Ovary (tissue), 9 donors: ENCODE measurements around the gene ECM2. TPM values are rescaled to one million over a fixed set of nuclear protein-coding genes. Genes with fewer than 3 reads are reported as not detected.

Experiments
- DNase-seq, 5 donors: peaks; one replicate each; pipeline ENCODE4 v3.0.0-alpha.2; 2019 to 2020
- H3K27ac ChIP-seq, 2 donors: fragments of 200-600 bp; one replicate each; pipeline versions ENCODE4 v1.5.1 to v1.8.0; 2019 to 2022
- H3K27me3 ChIP-seq: fragments of 200-600 bp; one replicate; pipeline ENCODE4 v1.8.0; 2022
- H3K36me3 ChIP-seq: fragments of 200-600 bp; sonication (generic); one replicate; pipeline ENCODE4 v1.5.1; 2019
- H3K4me1 ChIP-seq: one replicate; pipeline ENCODE4 v1.8.1; 2013; ENCODE audit warnings: mild to moderate bottlenecking, moderate library complexity; ENCODE audit not compliant: insufficient read depth
- H3K4me3 ChIP-seq: fragments of 200-600 bp; sonication (generic); one replicate; pipeline ENCODE4 v1.5.1; 2017
- H3K9me3 ChIP-seq, 2 donors: fragments of 200-600 bp in 1 of 2; sonication (generic) in 1 of 2; one replicate each; pipeline versions ENCODE4 v1.5.1 to v1.8.1; 2013 to 2019; ENCODE audit warnings: mild to moderate bottlenecking in 1 of 2, moderate library complexity in 1 of 2
- EP300 ChIP-seq: sonication (generic); formaldehyde crosslinking; IDR thresholded peaks from one replicate; pipeline ENCODE4 v1.6.1; 2017; ENCODE audit warnings: antibody characterized with exemption
- POLR2A ChIP-seq: fragments of 450-650 bp; IDR thresholded peaks from one replicate; pipeline ENCODE4 v1.6.1; 2017; ENCODE audit warnings: antibody characterized with exemption, mild to moderate bottlenecking, moderate library complexity
- WGBS, 3 donors: extraction: QIAGEN DNeasy Blood & Tissue Kit in 1 of 3; methylation state at CpG; one replicate each; pipeline versions ENCODE4 v1.1.5 to v1.1.7; 2013 to 2017; 5-methylcytosine and 5-hydroxymethylcytosine counted together
- intact Hi-C, 4 donors: fragments of 100-400 bp; cut with DNase I; formaldehyde crosslinking; loops; one replicate each; pipeline versions ENCODE4 v1.11.0 to v1.15.1; 2022 to 2023
- polyA plus RNA-seq, 2 donors: library from polyadenylated mRNA; stranded (reverse); fragments of 200-250 nt in 1 of 2; fragments of 350-450 nt in 1 of 2; fragmentation: Illumina TruSeq in 1 of 2; extraction: RNeasy Lipid Tissue Mini Kit (QIAGEN cat#74804) in 1 of 2; gene quantifications; one replicate each; pipeline ENCODE4 v1.2.3, GENCODE V29; 2013 to 2014
- total RNA-seq, 7 donors: library from RNA; depleted of rRNA in 2 of 7; stranded (reverse); fragments of >200 nt in 2 of 7; fragmentation: NEBNext Ultra II Directional in 3 of 7; extraction: Animal tissue kit (Norgen Biotek cat#: 25700) in 3 of 7; gene quantifications; one replicate each; pipeline versions ENCODE4 v1.1.0 to v1.2.4, GENCODE V29; 2016 to 2023
- TF ChIP-seq, protein P1 (sequence below), 3 donors: fragments of 450-650 bp in 2 of 3; fragments of 200-600 bp in 1 of 3; IDR thresholded peaks; one replicate each; pipeline versions ENCODE4 v1.5.1 to v1.8.0; 2016 to 2022; ENCODE audit warnings: antibody characterized with exemption in 3 of 3, mild to moderate bottlenecking in 1 of 3
- donor health status: DM: no; HTN: no; CAD: no; lungs with moderate emphysema.
- donor health status: DM: no; HTN: no; CAD: no.
- donor health status: Bipolar disorder and iron deficiency.
- donor health status: DM: yes; HTN: yes; CAD: no.
- donor health status: DM: no; HTN: no; CAD: no.
- donor health status: DM: yes; HTN: yes; CAD: no.

ECM2 gene
- total and polyA plus RNA-seq, 9 donors = 35.0 to 91.4 (median 65.9) TPM

GRCh38 chr9:92500725-92501124, 35.1 kb downstream of the ECM2 start:
- 96 to 99% (median 97%) methylated on average over 5 of the region's 5 CpGs for WGBS, 3 donors
- TF ChIP-seq EP300 = no peak
- TF ChIP-seq, protein P1, sequence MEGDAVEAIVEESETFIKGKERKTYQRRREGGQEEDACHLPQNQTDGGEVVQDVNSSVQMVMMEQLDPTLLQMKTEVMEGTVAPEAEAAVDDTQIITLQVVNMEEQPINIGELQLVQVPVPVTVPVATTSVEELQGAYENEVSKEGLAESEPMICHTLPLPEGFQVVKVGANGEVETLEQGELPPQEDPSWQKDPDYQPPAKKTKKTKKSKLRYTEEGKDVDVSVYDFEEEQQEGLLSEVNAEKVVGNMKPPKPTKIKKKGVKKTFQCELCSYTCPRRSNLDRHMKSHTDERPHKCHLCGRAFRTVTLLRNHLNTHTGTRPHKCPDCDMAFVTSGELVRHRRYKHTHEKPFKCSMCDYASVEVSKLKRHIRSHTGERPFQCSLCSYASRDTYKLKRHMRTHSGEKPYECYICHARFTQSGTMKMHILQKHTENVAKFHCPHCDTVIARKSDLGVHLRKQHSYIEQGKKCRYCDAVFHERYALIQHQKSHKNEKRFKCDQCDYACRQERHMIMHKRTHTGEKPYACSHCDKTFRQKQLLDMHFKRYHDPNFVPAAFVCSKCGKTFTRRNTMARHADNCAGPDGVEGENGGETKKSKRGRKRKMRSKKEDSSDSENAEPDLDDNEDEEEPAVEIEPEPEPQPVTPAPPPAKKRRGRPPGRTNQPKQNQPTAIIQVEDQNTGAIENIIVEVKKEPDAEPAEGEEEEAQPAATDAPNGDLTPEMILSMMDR (IDR thresholded peaks at IDR 0.05) = no peak
- TF ChIP-seq POLR2A = no peak
- Histone ChIP-seq H3K4me3 (no peak overlapping the region), H3K36me3 (no peaks in the 10 kb centered on the region), H3K27ac (no peak overlapping the region), H3K27me3 (no peaks in the 10 kb centered on the region), H3K4me1 (peaks cover 3% of the 10 kb centered on the region), H3K9me3 (no peaks in the 10 kb centered on the region)
- intact Hi-C loops = no loop called here
- DNase-seq = no peak

- Histone ChIP-seq H3K27me3 (no peaks in the 10 kb centered on the region), H3K9me3 (no peaks in the 10 kb centered on the region), H3K36me3 (no peaks in the 10 kb centered on the region), H3K4me1 (peaks cover 3% of the 10 kb centered on the region), H3K27ac (no peak overlapping the region), H3K4me3 (no peak overlapping the region)
- DNase-seq = no peak
- intact Hi-C loops = no loop called here
- 7 to 45% (median 19%) methylated on average over 2 of the region's 2 CpGs for WGBS, 3 donors
- TF ChIP-seq POLR2A (no peak), EP300 (no peak)
- TF ChIP-seq, protein P1 (IDR thresholded peaks at IDR 0.05) = no peak
Observed at GRCh38 chr9:92499701-92500100, 36.1 kb downstream of the ECM2 start.

DNA sequence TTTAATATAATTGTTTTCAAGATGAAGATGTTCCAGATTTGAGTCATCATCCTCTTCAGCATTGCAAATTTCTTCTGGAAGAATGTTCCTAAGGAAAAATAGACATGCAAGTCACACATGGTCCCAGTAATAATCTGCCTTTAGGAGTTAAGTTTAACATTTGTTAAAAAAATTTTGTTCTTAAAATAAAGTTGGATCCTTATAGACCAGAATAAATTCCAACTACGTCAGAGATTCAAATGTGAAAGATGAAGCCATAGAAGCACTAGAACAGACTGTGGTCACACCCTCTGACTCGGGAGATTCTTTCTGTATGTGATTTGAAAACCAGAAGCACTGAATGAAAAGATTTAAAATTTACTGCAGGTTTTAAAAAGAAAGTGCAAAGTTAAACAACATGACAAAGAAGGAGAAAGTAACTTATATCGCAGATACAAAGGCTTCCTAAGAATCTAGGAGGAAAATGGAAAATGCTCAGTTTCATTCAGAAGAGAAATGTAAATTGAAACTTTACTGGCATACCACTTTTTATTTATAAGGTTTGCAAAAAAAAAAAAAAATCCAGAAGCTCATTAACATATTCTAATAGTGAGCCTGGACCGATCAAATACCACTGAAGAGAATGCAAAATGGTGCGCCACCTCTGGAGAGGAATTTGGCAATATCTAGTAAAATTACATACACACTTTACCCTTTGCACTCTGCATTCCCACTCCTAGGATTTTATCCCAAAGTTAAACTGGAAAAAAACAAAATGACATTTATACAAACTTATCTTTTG, 39.2 kb downstream of the ECM2 start:
- Histone ChIP-seq H3K4me1 (peaks cover 3% of the 10 kb centered on the region), H3K4me3 (no peak overlapping the region), H3K36me3 (no peaks in the 10 kb centered on the region), H3K9me3 (no peaks in the 10 kb centered on the region), H3K27ac (no peak overlapping the region), H3K27me3 (no peaks in the 10 kb centered on the region)
- intact Hi-C loops = no loop called here
- 78 to 85% (median 82%) methylated on average over 5 of the region's 5 CpGs for WGBS, 3 donors
- no peak for TF ChIP-seq POLR2A
- no peak for DNase-seq

- intact Hi-C loops = no loop called here
- Histone ChIP-seq H3K9me3 (no peaks in the 10 kb centered on the region), H3K36me3 (no peaks in the 10 kb centered on the region), H3K27me3 (no peaks in the 10 kb centered on the region), H3K4me1 (peaks cover 3% of the 10 kb centered on the region), H3K4me3 (no peak overlapping the region), H3K27ac (no peak overlapping the region)
- DNase-seq = no peak
- 92 to 96% (median 93%) methylated on average over 2 of the region's 2 CpGs for WGBS, 3 donors
- TF ChIP-seq EP300 = no peak
- no peak for TF ChIP-seq POLR2A
- TF ChIP-seq, protein P1 (IDR thresholded peaks at IDR 0.05) = no peak
Observed at GRCh38 chr9:92494856-92495255, 40.9 kb downstream of the ECM2 start.

DNA sequence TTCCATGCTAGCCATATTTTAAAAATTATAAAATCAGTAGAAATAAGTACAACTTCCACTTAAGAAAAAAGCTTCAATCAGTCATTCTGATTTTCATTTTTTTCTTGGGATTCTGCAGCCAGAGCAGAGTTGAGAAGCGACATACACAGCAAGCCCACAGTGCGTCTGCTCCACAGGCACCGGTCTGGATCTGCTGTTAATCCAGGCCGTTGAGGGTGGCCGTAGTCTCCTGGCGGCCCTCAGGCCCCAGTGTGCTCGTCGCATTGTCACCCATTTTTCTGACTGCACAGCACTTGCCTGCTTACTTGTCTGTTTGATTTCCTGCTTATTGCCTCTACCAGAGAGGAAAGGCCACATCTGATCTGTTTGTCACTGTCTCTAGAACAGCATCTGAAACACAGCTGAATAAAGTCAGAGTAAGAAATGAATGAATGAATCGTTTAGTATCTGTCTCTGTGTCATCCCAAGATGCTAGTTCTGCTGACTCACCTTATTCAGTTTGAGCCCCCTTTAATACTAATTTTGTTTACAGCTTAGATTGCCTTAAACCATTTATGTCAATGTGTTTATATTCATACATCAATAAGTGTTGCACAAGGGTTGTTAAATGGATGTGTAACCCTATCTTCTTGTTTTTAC, 41.9 kb downstream of the ECM2 start:
- H3K4me3 ChIP-seq = no peak overlapping the region
- TF ChIP-seq, protein P1 (IDR thresholded peaks at IDR 0.05) = no peak
- no peak for TF ChIP-seq EP300
- no peaks in the 10 kb centered on the region for H3K36me3 ChIP-seq
- no peak overlapping the region for H3K27ac ChIP-seq
- 80 to 94% (median 90%) methylated on average over 9 of the region's 9 CpGs for WGBS, 3 donors
- H3K27me3 ChIP-seq = no peaks in the 10 kb centered on the region
- peaks cover 1% of the 10 kb centered on the region for H3K4me1 ChIP-seq
- H3K9me3 ChIP-seq = no peaks in the 10 kb centered on the region
- intact Hi-C loops = no loop called here
- DNase-seq = no peak
